ENCODE data around the gene SPATA3.

The SPATA3 gene

GRCh38 chr2:231029563-231029962, 33.6 kb downstream of the SPATA3 start:
- no peak overlapping the region for H2BK12ac ChIP-seq (ENCODE audit: low read length)
- H3K27me3 ChIP-seq (ENCODE audit: insufficient read depth, low read length): no peaks in the 10 kb centered on the region
- no peak for DNase-seq
- no peak overlapping the region for H4K8ac ChIP-seq (ENCODE audit: low read depth, low read length)
- no peak overlapping the region for H3K4ac ChIP-seq (ENCODE audit: low read depth, low read length)
- H4K12ac ChIP-seq (ENCODE audit: low read depth, low read length): no peak overlapping the region
- no peaks in the 10 kb centered on the region for H3K79me2 ChIP-seq (ENCODE audit: control insufficient read depth, insufficient read depth, low read length, poor library complexity)
- no peak overlapping the region for H3K27ac ChIP-seq (ENCODE audit: low read depth, low read length)
- H3K14ac ChIP-seq (ENCODE audit: low read length): peak overlapping the region; percentile 32
- no peak overlapping the region for H2BK120ac ChIP-seq (ENCODE audit: insufficient read depth, low read length, poor library complexity)
- no peak overlapping the region for H3K4me3 ChIP-seq (ENCODE audit: low read depth, low read length)
- no peak overlapping the region for H4K91ac ChIP-seq (ENCODE audit: low read depth, low read length)
- H3K79me1 ChIP-seq (ENCODE audit: low read length): no peaks in the 10 kb centered on the region
- H3K4me2 ChIP-seq (ENCODE audit: low read length): no peak overlapping the region
- H3K36me3 ChIP-seq (ENCODE audit: control insufficient read depth in 1 of 2, insufficient read depth in 2 of 2, low read length in 2 of 2): no peaks in the 10 kb centered on the region
- no peaks in the 10 kb centered on the region for H3K9me3 ChIP-seq (ENCODE audit: insufficient read depth, low read depth, low read length)
- H3K23ac ChIP-seq (ENCODE audit: low read length): no peak overlapping the region
- H3K4me1 ChIP-seq (ENCODE audit: control insufficient read depth in 1 of 2, insufficient read depth in 2 of 2, low read length in 2 of 2): no peaks in the 10 kb centered on the region
- no peak overlapping the region for H2AFZ ChIP-seq (ENCODE audit: insufficient read depth, low read length, poor library complexity)
- H2BK5ac ChIP-seq (ENCODE audit: low read depth, low read length, poor library complexity): no peak overlapping the region
- no peak overlapping the region for H2AK5ac ChIP-seq (ENCODE audit: low read length)
- no peak overlapping the region for H3K9ac ChIP-seq (ENCODE audit: low read length)
- no CpG with 5 or more reads among the region's 9 CpGs for WGBS (ENCODE audit: extremely low coverage, insufficient coverage, insufficient read length)
- no peak overlapping the region for H3K18ac ChIP-seq (ENCODE audit: low read length)

DNA sequence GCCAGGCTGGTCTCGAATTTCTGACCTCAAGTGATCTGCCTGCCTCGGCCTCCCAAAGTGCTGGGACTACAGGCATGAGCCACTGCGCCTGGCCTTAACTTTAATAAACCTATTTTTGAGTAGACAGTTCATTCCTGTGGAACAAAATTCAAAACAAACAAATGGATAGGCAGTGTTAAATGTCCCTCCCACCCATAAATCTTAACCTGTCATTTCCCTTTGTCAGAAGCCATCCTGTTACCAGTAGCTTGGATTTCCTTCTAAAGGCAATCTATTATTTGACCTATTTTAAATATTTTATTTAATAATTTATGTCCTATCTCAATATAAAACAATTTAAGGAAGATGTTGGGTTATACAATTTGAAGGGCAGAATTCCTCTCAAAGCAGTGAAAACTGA, 34.8 kb downstream of the SPATA3 start:
- Histone ChIP-seq H2BK12ac (ENCODE audit: low read length) (no peak overlapping the region), H3K4me3 (ENCODE audit: low read depth, low read length) (no peak overlapping the region)

GRCh38 chr2:231032575-231033140, 36.7 kb downstream of the SPATA3 start:
- WGBS (ENCODE audit: extremely low coverage, insufficient coverage, insufficient read length): no CpG with 5 or more reads among the region's 5 CpGs
- Histone ChIP-seq H3K9me3 (ENCODE audit: insufficient read depth, low read depth, low read length) (no peaks in the 10 kb centered on the region), H3K9ac (ENCODE audit: low read length) (no peak overlapping the region), H2AFZ (ENCODE audit: insufficient read depth, low read length, poor library complexity) (no peak overlapping the region), H3K79me1 (ENCODE audit: low read length) (no peaks in the 10 kb centered on the region), H3K27me3 (ENCODE audit: insufficient read depth, low read length) (peaks cover 4% of the 10 kb centered on the region), H3K4me1 (ENCODE audit: control insufficient read depth in 1 of 2, insufficient read depth in 2 of 2, low read length in 2 of 2) (peaks cover 1 to 2% of the 10 kb centered on the region in 2 experiments), H3K4ac (ENCODE audit: low read depth, low read length) (no peak overlapping the region), H3K18ac (ENCODE audit: low read length) (no peak overlapping the region), H3K4me3 (ENCODE audit: low read depth, low read length) (no peak overlapping the region), H3K14ac (ENCODE audit: low read length) (no peak overlapping the region), H3K27ac (ENCODE audit: low read depth, low read length) (no peak overlapping the region), H3K4me2 (ENCODE audit: low read length) (no peak overlapping the region), H2BK5ac (ENCODE audit: low read depth, low read length, poor library complexity) (no peak overlapping the region), H3K23ac (ENCODE audit: low read length) (no peak overlapping the region), H3K79me2 (ENCODE audit: control insufficient read depth, insufficient read depth, low read length, poor library complexity) (no peaks in the 10 kb centered on the region), H4K91ac (ENCODE audit: low read depth, low read length) (no peak overlapping the region), H2BK12ac (ENCODE audit: low read length) (no peak overlapping the region), H3K36me3 (ENCODE audit: control insufficient read depth in 1 of 2, insufficient read depth in 2 of 2, low read length in 2 of 2) (no peaks in the 10 kb centered on the region), H4K12ac (ENCODE audit: low read depth, low read length) (no peak overlapping the region), H2BK120ac (ENCODE audit: insufficient read depth, low read length, poor library complexity) (no peak overlapping the region), H2AK5ac (ENCODE audit: low read length) (no peak overlapping the region), H4K8ac (ENCODE audit: low read depth, low read length) (no peak overlapping the region)
- no peak for DNase-seq

More for the DNA sequence above, 34.8 kb downstream of the SPATA3 start:
- H3K27ac ChIP-seq (ENCODE audit: low read depth, low read length): no peak overlapping the region
- DNase-seq: no peak
- no peak overlapping the region for H3K18ac ChIP-seq (ENCODE audit: low read length)
- no peaks in the 10 kb centered on the region for H3K79me2 ChIP-seq (ENCODE audit: control insufficient read depth, insufficient read depth, low read length, poor library complexity)
- no peaks in the 10 kb centered on the region for H3K9me3 ChIP-seq (ENCODE audit: insufficient read depth, low read depth, low read length)
- H3K4ac ChIP-seq (ENCODE audit: low read depth, low read length): no peak overlapping the region
- H2AFZ ChIP-seq (ENCODE audit: insufficient read depth, low read length, poor library complexity): no peak overlapping the region
- H3K23ac ChIP-seq (ENCODE audit: low read length): no peak overlapping the region
- no peak overlapping the region for H4K12ac ChIP-seq (ENCODE audit: low read depth, low read length)
- no peaks in the 10 kb centered on the region for H3K36me3 ChIP-seq (ENCODE audit: control insufficient read depth in 1 of 2, insufficient read depth in 2 of 2, low read length in 2 of 2)
- H3K14ac ChIP-seq (ENCODE audit: low read length): no peak overlapping the region
- H2BK5ac ChIP-seq (ENCODE audit: low read depth, low read length, poor library complexity): no peak overlapping the region
- H4K91ac ChIP-seq (ENCODE audit: low read depth, low read length): no peak overlapping the region
- H3K4me1 ChIP-seq (ENCODE audit: control insufficient read depth in 1 of 2, insufficient read depth in 2 of 2, low read length in 2 of 2): no peaks in the 10 kb centered on the region
- H3K4me2 ChIP-seq (ENCODE audit: low read length): no peak overlapping the region
- no peaks in the 10 kb centered on the region for H3K79me1 ChIP-seq (ENCODE audit: low read length)
- no CpG with 5 or more reads among the region's 3 CpGs for WGBS (ENCODE audit: extremely low coverage, insufficient coverage, insufficient read length)
- H3K9ac ChIP-seq (ENCODE audit: low read length): no peak overlapping the region
- H2BK120ac ChIP-seq (ENCODE audit: insufficient read depth, low read length, poor library complexity): no peak overlapping the region
- H3K27me3 ChIP-seq (ENCODE audit: insufficient read depth, low read length): no peaks in the 10 kb centered on the region
- H4K8ac ChIP-seq (ENCODE audit: low read depth, low read length): no peak overlapping the region
- no peak overlapping the region for H2AK5ac ChIP-seq (ENCODE audit: low read length)

DNA sequence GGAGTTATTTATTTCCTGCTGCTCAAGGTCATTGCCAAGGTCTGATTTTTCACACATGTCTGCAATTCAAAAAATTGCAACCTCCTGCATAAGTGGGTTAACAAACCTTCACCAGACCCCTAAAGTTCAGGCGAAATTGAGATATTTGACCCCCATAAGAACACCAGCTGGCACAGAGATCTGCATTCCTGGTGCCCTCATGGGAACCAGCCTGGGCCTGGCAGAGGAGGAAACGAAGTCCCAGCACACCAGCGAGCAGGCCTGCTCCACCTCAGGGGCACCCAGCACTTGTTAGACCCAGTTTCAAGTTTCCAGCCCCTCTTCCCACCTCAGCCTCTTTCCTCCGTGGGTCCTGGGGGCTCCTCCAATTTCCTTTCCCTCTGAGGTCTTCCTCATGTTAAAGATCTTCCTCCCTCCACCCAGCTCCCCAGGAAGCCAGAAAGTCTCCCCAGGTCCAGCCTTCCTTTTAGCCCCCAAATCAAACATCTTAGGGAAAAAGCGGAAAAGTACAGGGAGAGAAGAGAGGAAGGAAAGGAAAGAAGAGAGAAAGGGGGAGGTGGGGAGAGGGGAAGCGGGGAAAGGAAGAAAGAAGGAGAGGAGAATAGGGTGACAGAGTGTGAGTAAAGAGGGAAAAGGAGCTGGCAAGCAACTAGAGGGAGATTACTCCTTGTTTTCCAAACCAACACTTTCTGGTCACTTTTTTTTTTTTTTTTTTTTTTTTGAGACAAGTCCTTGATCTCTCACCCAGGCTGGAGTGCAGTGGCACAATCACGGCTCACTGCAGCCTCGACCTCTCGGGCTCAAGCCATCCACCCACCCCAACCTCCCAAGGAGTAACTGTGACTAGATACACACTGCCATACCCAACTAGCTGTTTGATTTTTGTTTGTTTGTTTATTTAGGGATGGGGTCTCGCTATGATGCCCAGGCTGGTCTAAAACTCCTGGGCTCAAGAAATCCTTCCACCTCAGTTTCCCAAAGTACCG, 37.5 kb downstream of the SPATA3 start:
- Histone ChIP-seq H2BK12ac (ENCODE audit: low read length) (no peak overlapping the region), H3K79me2 (ENCODE audit: control insufficient read depth, insufficient read depth, low read length, poor library complexity) (peaks cover 4% of the 10 kb centered on the region), H4K91ac (ENCODE audit: low read depth, low read length) (no peak overlapping the region), H3K4ac (ENCODE audit: low read depth, low read length) (no peak overlapping the region), H4K12ac (ENCODE audit: low read depth, low read length) (no peak overlapping the region), H3K79me1 (ENCODE audit: low read length) (peaks cover 4% of the 10 kb centered on the region), H2AK5ac (ENCODE audit: low read length) (no peak overlapping the region), H2AFZ (ENCODE audit: insufficient read depth, low read length, poor library complexity) (no peak overlapping the region), H3K27ac (ENCODE audit: low read depth, low read length) (no peak overlapping the region), H3K4me2 (ENCODE audit: low read length) (no peak overlapping the region), H2BK120ac (ENCODE audit: insufficient read depth, low read length, poor library complexity) (no peak overlapping the region), H3K18ac (ENCODE audit: low read length) (no peak overlapping the region), H3K23ac (ENCODE audit: low read length) (no peak overlapping the region), H3K4me3 (ENCODE audit: low read depth, low read length) (no peak overlapping the region), H3K36me3 (ENCODE audit: control insufficient read depth in 1 of 2, insufficient read depth in 2 of 2, low read length in 2 of 2) (no peaks in the 10 kb centered on the region), H3K4me1 (ENCODE audit: control insufficient read depth in 1 of 2, insufficient read depth in 2 of 2, low read length in 2 of 2) (peaks cover 4 to 5% of the 10 kb centered on the region in 2 experiments), H2BK5ac (ENCODE audit: low read depth, low read length, poor library complexity) (no peak overlapping the region), H3K9ac (ENCODE audit: low read length) (no peak overlapping the region), H3K9me3 (ENCODE audit: insufficient read depth, low read depth, low read length) (no peaks in the 10 kb centered on the region), H4K8ac (ENCODE audit: low read depth, low read length) (no peak overlapping the region), H3K14ac (ENCODE audit: low read length) (no peak overlapping the region), H3K27me3 (ENCODE audit: insufficient read depth, low read length) (peaks cover 10% of the 10 kb centered on the region)
- WGBS (ENCODE audit: extremely low coverage, insufficient coverage, insufficient read length): 92% methylated on average over 1 of the region's 11 CpGs
- no peak for DNase-seq

Data from trophoblast cell (in vitro differentiated cells and primary cell).